H9 (cell line): ENCODE measurements around the gene DBNL. TPM values are rescaled to one million over a fixed set of nuclear protein-coding genes. Genes with fewer than 3 reads are reported as not detected.

Source experiments
- DNase-seq: peaks from one replicate; pipeline ENCODE4 v3.0.0-alpha.2; 2017
- H2AFZ ChIP-seq: one replicate; pipeline ENCODE4 v1.6.1; 2013; ENCODE audit warnings: mild to moderate bottlenecking, low read length, control low read depth, moderate library complexity
- H2AK5ac ChIP-seq: 2 replicates; pipeline ENCODE4 v1.6.1; 2013; ENCODE audit warnings: low read length, control low read depth, mixed read lengths; ENCODE audit not compliant: insufficient read length
- H2BK120ac ChIP-seq: one replicate; pipeline ENCODE4 v1.6.1; 2013; ENCODE audit warnings: low read depth, mild to moderate bottlenecking, low read length, control low read depth, inconsistent platforms; ENCODE audit not compliant: poor library complexity, severe bottlenecking
- H2BK12ac ChIP-seq: 2 replicates; pipeline ENCODE4 v1.6.1; 2013; ENCODE audit warnings: low read length, control low read depth, mixed read lengths, low read depth; ENCODE audit not compliant: insufficient read length
- H2BK15ac ChIP-seq: 2 replicates; pipeline ENCODE4 v1.6.1; 2013; ENCODE audit warnings: low read depth, low read length, control low read depth
- H2BK20ac ChIP-seq: one replicate; pipeline ENCODE4 v1.6.1; 2013; ENCODE audit warnings: low read depth, mild to moderate bottlenecking, low read length, control low read depth, inconsistent platforms; ENCODE audit not compliant: poor library complexity, severe bottlenecking
- H2BK5ac ChIP-seq: 2 replicates; pipeline ENCODE4 v1.6.1; 2013; ENCODE audit warnings: low read length, control low read depth, mixed read lengths; ENCODE audit not compliant: insufficient read length
- H3K14ac ChIP-seq: 2 replicates; pipeline ENCODE4 v1.6.1; 2013; ENCODE audit warnings: low read length, control low read depth; ENCODE audit not compliant: insufficient read depth
- H3K18ac ChIP-seq: 2 replicates; pipeline ENCODE4 v1.6.1; 2013; ENCODE audit warnings: low read depth, mild to moderate bottlenecking, mixed read lengths, low read length, control low read depth; ENCODE audit not compliant: insufficient read length
- H3K23ac ChIP-seq: 2 replicates; pipeline ENCODE4 v1.6.1; 2013; ENCODE audit warnings: low read length, control low read depth, mixed read lengths, low read depth; ENCODE audit not compliant: insufficient read length
- H3K23me2 ChIP-seq: 2 replicates; pipeline ENCODE4 v1.6.1; 2013; ENCODE audit warnings: low read depth, mild to moderate bottlenecking, mixed read lengths, low read length, control low read depth; ENCODE audit not compliant: insufficient read length, poor library complexity, severe bottlenecking
- H3K27ac ChIP-seq: 2 replicates; pipeline ENCODE4 v1.5.1; 2013; ENCODE audit warnings: low read length, control low read depth, mixed read lengths, low read depth; ENCODE audit not compliant: insufficient read length
- H3K27me3 ChIP-seq: 2 replicates; pipeline ENCODE4 v1.6.1; 2013; ENCODE audit warnings: low read length, control low read depth, inconsistent platforms; ENCODE audit not compliant: insufficient read depth
- H3K4ac ChIP-seq: 2 replicates; pipeline ENCODE4 v1.6.1; 2013; ENCODE audit warnings: low read depth, mild to moderate bottlenecking, control low read depth, inconsistent platforms, low read length, moderate library complexity
- H3K4me1 ChIP-seq: 2 replicates; pipeline ENCODE4 v1.6.1; 2013; ENCODE audit warnings: low read length, control low read depth, inconsistent platforms; ENCODE audit not compliant: insufficient read depth
- H3K4me2 ChIP-seq: 2 replicates; pipeline ENCODE4 v1.6.1; 2013; ENCODE audit warnings: low read length, control low read depth, mixed read lengths; ENCODE audit not compliant: insufficient read length, insufficient read depth
- H3K56ac ChIP-seq: 2 replicates; pipeline ENCODE4 v1.6.1; 2013; ENCODE audit warnings: low read depth, mild to moderate bottlenecking, mixed read lengths, low read length, control low read depth; ENCODE audit not compliant: insufficient read length
- H3K79me1 ChIP-seq: 2 replicates; pipeline ENCODE4 v1.6.1; 2013; ENCODE audit warnings: low read depth, mild to moderate bottlenecking, moderate library complexity, low read length, control low read depth, inconsistent platforms; ENCODE audit not compliant: insufficient read depth, poor library complexity, severe bottlenecking
- H3K79me2 ChIP-seq: 2 replicates; pipeline ENCODE4 v1.6.1; 2013; ENCODE audit warnings: low read length, control low read depth, inconsistent platforms; ENCODE audit not compliant: insufficient read depth
- H3K9ac ChIP-seq: 2 replicates; pipeline ENCODE4 v1.6.1; 2013; ENCODE audit warnings: low read length, control low read depth, mixed read lengths; ENCODE audit not compliant: insufficient read length; ENCODE audit errors: extremely low read depth
- H3K9me3 ChIP-seq: one replicate; pipeline ENCODE4 v1.6.1; 2013; ENCODE audit warnings: low read depth, low read length, inconsistent platforms; ENCODE audit not compliant: control insufficient read depth
- H3T11ph ChIP-seq: one replicate; pipeline ENCODE4 v1.6.1; 2013; ENCODE audit warnings: mild to moderate bottlenecking, low read length, control low read depth, inconsistent platforms
- H4K20me1 ChIP-seq: one replicate; pipeline ENCODE4 v1.6.1; 2013; ENCODE audit not compliant: control insufficient read depth, insufficient read length, insufficient read depth
- H4K5ac ChIP-seq: 2 replicates; pipeline ENCODE4 v1.6.1; 2013; ENCODE audit warnings: low read depth, mild to moderate bottlenecking, mixed read lengths, low read length, control low read depth; ENCODE audit not compliant: insufficient read length
- H4K8ac ChIP-seq: replicated peaks from 2 replicates; pipeline ENCODE4 v1.6.1; 2013; ENCODE audit warnings: low read length, control low read depth, mixed read lengths, low read depth; ENCODE audit not compliant: insufficient read length
- H4K91ac ChIP-seq: 2 replicates; pipeline ENCODE4 v1.6.1; 2013; ENCODE audit warnings: low read depth, mild to moderate bottlenecking, moderate library complexity, mixed read lengths, low read length, control low read depth; ENCODE audit not compliant: insufficient read length
- H3K27ac Mint-ChIP-seq, 3 experiments: 2 replicates in 2 of 3; 3 replicates in 1 of 3; pipeline ENCODE4 v1.8.0; 2020 to 2021; ENCODE audit warnings: mixed read lengths in 3 of 3, mild to moderate bottlenecking in 1 of 3, moderate library complexity in 1 of 3
- H3K27me3 Mint-ChIP-seq: 2 replicates; pipeline ENCODE4 v1.8.0; 2021; ENCODE audit warnings: low read depth, mild to moderate bottlenecking, moderate library complexity, mixed read lengths
- H3K36me3 Mint-ChIP-seq, 3 experiments: 2 replicates in 2 of 3; 3 replicates in 1 of 3; pipeline ENCODE4 v1.8.0; 2020 to 2021; ENCODE audit warnings: low read depth in 3 of 3, mixed read lengths in 3 of 3; ENCODE audit not compliant: insufficient read depth in 1 of 3
- H3K4me1 Mint-ChIP-seq, 2 experiments: 2 replicates each; pipeline ENCODE4 v1.8.0; 2020; ENCODE audit warnings: mixed read lengths in 2 of 2
- H3K4me3 Mint-ChIP-seq, 2 experiments: 2 replicates in 1 of 2; 3 replicates in 1 of 2; pipeline ENCODE4 v1.8.0; 2020 to 2021; ENCODE audit warnings: mild to moderate bottlenecking in 2 of 2, mixed read lengths in 2 of 2, moderate library complexity in 1 of 2
- H3K9me3 Mint-ChIP-seq, 2 experiments: 2 replicates in 1 of 2; 3 replicates in 1 of 2; pipeline ENCODE4 v1.8.0; 2020; ENCODE audit warnings: mild to moderate bottlenecking in 2 of 2, mixed read lengths in 2 of 2, moderate library complexity in 1 of 2
- WGBS: extraction: QIAGEN DNeasy Blood & Tissue Kit; methylation state at CpG from one replicate; pipeline ENCODE4 v1.1.7; 2013; ENCODE audit warnings: missing lambda C conversion rate, low lambda C conversion rate, mixed read lengths; ENCODE audit not compliant: insufficient read length; ENCODE audit errors: extremely low coverage; 5-methylcytosine and 5-hydroxymethylcytosine counted together
- total RNA-seq: library from RNA; stranded (reverse); gene quantifications from 2 replicates; pipeline ENCODE4 v1.2.1, GENCODE V29; 2021
- TF ChIP-seq, protein P1 (sequence below): fragments of 200-600 bp; sonication (generic); conservative IDR thresholded peaks from 3 replicates; pipeline ENCODE4 v1.8.0; 2021; ENCODE audit warnings: antibody characterized with exemption, mild to moderate bottlenecking

Gene DBNL
- total RNA-seq, 1 experiment from 2014 or later, result 51.3 TPM

DNA sequence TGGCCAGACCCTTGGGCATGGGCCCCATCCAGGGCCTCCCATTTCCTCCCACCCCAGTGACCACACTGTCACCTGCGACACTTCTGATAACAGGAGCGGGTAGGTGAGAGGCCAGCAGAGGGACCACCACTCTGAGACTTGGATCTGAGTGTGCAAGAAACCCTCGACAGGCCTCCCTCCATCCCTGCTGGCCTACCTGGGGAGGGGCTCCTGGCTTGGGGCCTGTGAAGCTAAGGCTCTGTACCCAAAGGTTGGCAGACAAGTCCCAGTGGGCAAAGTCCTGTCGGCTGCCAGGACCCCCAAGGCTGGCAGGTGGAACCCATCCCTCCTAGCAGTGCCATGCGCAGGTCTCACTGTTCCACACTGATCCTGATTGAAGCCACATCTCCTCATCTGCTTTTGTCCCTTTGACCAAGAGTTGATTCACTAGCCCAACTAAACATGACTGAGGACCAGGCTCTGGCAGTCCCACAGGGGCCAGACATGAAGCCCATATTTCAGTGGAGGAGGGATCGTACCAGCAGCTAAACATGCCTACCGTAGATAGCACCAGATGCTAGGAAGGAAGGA is 22.1 kb downstream of the DBNL start:
- Histone ChIP-seq H3K27me3 (no peaks in the 10 kb centered on the region), H2BK120ac (no peak overlapping the region), H2AK5ac (no peak overlapping the region), H3K23ac (no peak overlapping the region), H3K4ac (no peak overlapping the region), H2BK5ac (no peak overlapping the region), H2BK15ac (no peak overlapping the region), H3K79me2 (no peaks in the 10 kb centered on the region), H3K18ac (no peak overlapping the region), H2AFZ (no peak overlapping the region), H3K9ac (no peak overlapping the region), H4K8ac (no peak overlapping the region), H2BK12ac (no peak overlapping the region), H3K4me2 (no peak overlapping the region), H3K9me3 (no peaks in the 10 kb centered on the region), H3T11ph (no peak overlapping the region), H3K27ac (no peak overlapping the region), H4K5ac (no peak overlapping the region), H2BK20ac (no peak overlapping the region), H4K20me1 (no peaks in the 10 kb centered on the region), H3K14ac (no peak overlapping the region), H4K91ac (no peak overlapping the region), H3K56ac (no peak overlapping the region), H3K4me1 (peaks cover 10% of the 10 kb centered on the region; the same call in 1 of the 2 replicates), H3K23me2 (no peaks in the 10 kb centered on the region), H3K79me1 (no peaks in the 10 kb centered on the region)
- Mint-ChIP-seq H3K27me3 (peaks cover 37% of the 10 kb centered on the region), H3K4me3 (no peak overlapping the region), H3K36me3 (peaks cover 0 to 2% (median 0%) of the 10 kb centered on the region in 3 experiments; a peak in 3 of 7 replicates), H3K4me1 (peaks cover 33 to 36% of the 10 kb centered on the region in 2 experiments), H3K27ac (no peak overlapping the region), H3K9me3 (no peaks in the 10 kb centered on the region)
- DNase-seq, result peak; percentile 30
- no CpG with 5 or more reads among the region's 7 CpGs for WGBS
- TF ChIP-seq, protein P1, sequence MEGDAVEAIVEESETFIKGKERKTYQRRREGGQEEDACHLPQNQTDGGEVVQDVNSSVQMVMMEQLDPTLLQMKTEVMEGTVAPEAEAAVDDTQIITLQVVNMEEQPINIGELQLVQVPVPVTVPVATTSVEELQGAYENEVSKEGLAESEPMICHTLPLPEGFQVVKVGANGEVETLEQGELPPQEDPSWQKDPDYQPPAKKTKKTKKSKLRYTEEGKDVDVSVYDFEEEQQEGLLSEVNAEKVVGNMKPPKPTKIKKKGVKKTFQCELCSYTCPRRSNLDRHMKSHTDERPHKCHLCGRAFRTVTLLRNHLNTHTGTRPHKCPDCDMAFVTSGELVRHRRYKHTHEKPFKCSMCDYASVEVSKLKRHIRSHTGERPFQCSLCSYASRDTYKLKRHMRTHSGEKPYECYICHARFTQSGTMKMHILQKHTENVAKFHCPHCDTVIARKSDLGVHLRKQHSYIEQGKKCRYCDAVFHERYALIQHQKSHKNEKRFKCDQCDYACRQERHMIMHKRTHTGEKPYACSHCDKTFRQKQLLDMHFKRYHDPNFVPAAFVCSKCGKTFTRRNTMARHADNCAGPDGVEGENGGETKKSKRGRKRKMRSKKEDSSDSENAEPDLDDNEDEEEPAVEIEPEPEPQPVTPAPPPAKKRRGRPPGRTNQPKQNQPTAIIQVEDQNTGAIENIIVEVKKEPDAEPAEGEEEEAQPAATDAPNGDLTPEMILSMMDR, result no peak
